ENCODE data around the gene CHCHD6. TPM values are rescaled to one million over a fixed set of nuclear protein-coding genes. Genes with fewer than 3 reads are reported as not detected.

The CHCHD6 gene
- total RNA-seq, 4 donors from 2014 or later: 30.3 to 46.5 (median 33.6) TPM

GRCh38 chr3:126891791-126892190, 187.8 kb downstream of the CHCHD6 start:
- no peak for DNase-seq (ENCODE audit: low spot score in 2 of 2)
- 92 to 97% methylated on average over 10 of the region's 10 CpGs for WGBS, 2 donors
- TF ChIP-seq EP300 (IDR thresholded peaks at IDR 0.05) (no peak), CTCF (IDR thresholded peaks at IDR 0.05) (no peak), POLR2A (IDR thresholded peaks at IDR 0.05) (no peak)
- Histone ChIP-seq H3K27ac (no peak overlapping the region), H3K4me1 (peaks cover 0 to 30% (median 13%) of the 10 kb centered on the region in 4 donors), H3K9me3 (no peaks in the 10 kb centered on the region), H3K36me3 (peaks cover 0 to 17% (median 0%) of the 10 kb centered on the region in 3 donors), H3K4me3 (no peak overlapping the region), H3K27me3 (no peaks in the 10 kb centered on the region)

- Histone ChIP-seq H3K4me1 (peaks cover 0 to 30% (median 14%) of the 10 kb centered on the region in 4 donors), H3K27me3 (no peaks in the 10 kb centered on the region), H3K4me3 (no peak overlapping the region), H3K27ac (no peak overlapping the region), H3K9me3 (no peaks in the 10 kb centered on the region), H3K36me3 (peaks cover 0 to 12% (median 0%) of the 10 kb centered on the region in 3 donors)
- WGBS, 2 donors: 88 to 90% methylated on average over 2 of the region's 2 CpGs
- TF ChIP-seq CTCF (IDR thresholded peaks at IDR 0.05) (no peak), EP300 (IDR thresholded peaks at IDR 0.05) (no peak), POLR2A (IDR thresholded peaks at IDR 0.05) (no peak)
- DNase-seq (ENCODE audit: low spot score in 2 of 2): no peak
Measured at GRCh38 chr3:126893651-126894050, 189.6 kb downstream of the CHCHD6 start.

GRCh38 chr3:126894475-126894874, 190.4 kb downstream of the CHCHD6 start:
- H3K27me3 ChIP-seq: no peaks in the 10 kb centered on the region
- no peak overlapping the region for H3K27ac ChIP-seq
- H3K9me3 ChIP-seq: no peaks in the 10 kb centered on the region
- no peak overlapping the region for H3K4me3 ChIP-seq
- 88 to 90% methylated on average over 4 of the region's 4 CpGs for WGBS, 2 donors
- peaks cover 0 to 30% (median 14%) of the 10 kb centered on the region in 4 donors for H3K4me1 ChIP-seq
- TF ChIP-seq POLR2A (IDR thresholded peaks at IDR 0.05): no peak
- TF ChIP-seq EP300 (IDR thresholded peaks at IDR 0.05): no peak
- TF ChIP-seq CTCF (IDR thresholded peaks at IDR 0.05): no peak
- no peak for DNase-seq (ENCODE audit: low spot score in 2 of 2)
- peaks cover 0 to 6% (median 0%) of the 10 kb centered on the region in 3 donors for H3K36me3 ChIP-seq

GRCh38 chr3:126895178-126896066, 191.4 kb downstream of the CHCHD6 start:
- H3K27me3 ChIP-seq: no peaks in the 10 kb centered on the region
- peaks cover 0 to 30% (median 14%) of the 10 kb centered on the region in 4 donors for H3K4me1 ChIP-seq
- no peaks in the 10 kb centered on the region for H3K9me3 ChIP-seq
- peak; percentile 57 to 58 for DNase-seq (ENCODE audit: low spot score in 2 of 2)
- peaks cover 0 to 6% (median 0%) of the 10 kb centered on the region in 3 donors for H3K36me3 ChIP-seq
- WGBS, 2 donors: 53 to 55% methylated on average over 7 of the region's 7 CpGs
- H3K4me3 ChIP-seq: no peak overlapping the region
- H3K27ac ChIP-seq: peak overlapping the region in 2 of 4 donors; percentile 58
- TF ChIP-seq POLR2A (IDR thresholded peaks at IDR 0.05) (no peak), CTCF (IDR thresholded peaks at IDR 0.05) (no peak), EP300 (IDR thresholded peaks at IDR 0.05) (peak in 1 of 2 donors; percentile 58)

- WGBS, 2 donors: 52 to 83% methylated on average over 1 of the region's 1 CpG
- TF ChIP-seq POLR2A (IDR thresholded peaks at IDR 0.05) (no peak), CTCF (IDR thresholded peaks at IDR 0.05) (no peak), EP300 (IDR thresholded peaks at IDR 0.05) (no peak)
- no peaks in the 10 kb centered on the region for H3K9me3 ChIP-seq
- H3K36me3 ChIP-seq: peaks cover 0 to 6% (median 0%) of the 10 kb centered on the region in 3 donors
- no peak for DNase-seq (ENCODE audit: low spot score in 2 of 2)
- H3K4me3 ChIP-seq: no peak overlapping the region
- H3K27ac ChIP-seq: peak overlapping the region in 2 of 4 donors; percentile 58
- H3K27me3 ChIP-seq: no peaks in the 10 kb centered on the region
- H3K4me1 ChIP-seq: peaks cover 0 to 30% (median 14%) of the 10 kb centered on the region in 4 donors
Measured at GRCh38 chr3:126896067-126896441, 192.0 kb downstream of the CHCHD6 start.
